GM21529 (cell line): ENCODE data around the gene WDR43.

ENCODE experiments used
- ATAC-seq: cut with Tn5 transposase; IDR thresholded peaks from one replicate; pipeline ENCODE4 v1.9.1; 2021; ENCODE audit not compliant: unreplicated experiment

The WDR43 gene

DNA sequence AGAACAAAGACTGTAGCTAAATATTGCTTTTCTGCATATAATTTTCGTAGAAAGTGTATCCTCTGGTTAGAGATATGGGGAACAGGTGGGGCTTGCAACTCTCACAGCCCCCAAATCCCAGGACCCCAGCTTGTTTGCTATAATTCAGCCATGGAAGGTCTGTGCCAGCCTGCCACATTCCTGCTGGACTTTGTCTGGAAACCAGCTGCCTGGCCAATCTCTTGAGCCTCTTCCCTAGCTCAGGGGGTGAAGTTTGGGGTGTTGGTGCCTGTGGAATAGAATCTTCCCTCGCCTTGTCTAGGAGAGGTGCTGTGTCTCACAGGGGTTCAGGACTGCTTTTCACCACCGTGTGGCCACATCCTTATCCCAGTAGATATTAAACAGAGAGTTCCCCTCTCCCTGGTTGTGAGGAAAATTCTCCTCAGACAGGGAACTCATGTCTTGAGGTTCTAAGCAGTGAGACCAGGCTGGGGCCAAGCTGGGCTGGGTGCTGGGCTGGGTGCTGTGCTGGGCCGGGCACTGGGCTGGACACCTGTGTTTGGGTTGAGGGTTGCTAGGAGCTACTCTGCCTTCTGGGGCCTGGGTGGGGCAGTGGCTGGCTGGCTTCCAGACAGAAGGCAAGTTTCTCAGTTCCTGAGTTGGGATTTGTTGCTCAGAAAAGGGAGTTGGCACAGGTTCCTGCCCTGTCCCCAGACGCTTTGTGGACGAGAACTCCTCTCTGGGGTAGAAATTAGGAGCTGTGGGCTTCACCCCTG is 98.9 kb downstream of the WDR43 start:
- no peak for ATAC-seq

DNA sequence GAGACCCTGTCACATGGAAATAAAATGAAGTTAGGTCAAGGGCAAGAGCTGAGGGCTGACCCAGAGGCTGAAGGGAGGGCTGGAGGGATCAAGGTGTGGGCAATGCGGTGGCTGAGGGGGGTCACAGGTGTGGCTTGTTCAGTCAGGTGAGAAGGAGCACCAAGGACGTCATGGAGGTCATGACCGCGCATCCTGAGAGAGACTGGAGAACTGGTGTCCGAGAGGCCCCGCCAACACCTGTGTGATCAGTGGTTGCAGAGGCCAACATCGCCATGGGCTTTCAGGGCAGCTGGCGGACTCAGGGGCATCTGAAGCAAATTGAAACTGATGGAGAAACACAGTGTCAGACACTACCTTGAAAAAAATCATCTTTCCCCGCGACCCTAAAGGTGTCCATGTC is 99.6 kb downstream of the WDR43 start:
- no peak for ATAC-seq

- ATAC-seq: no peak
Observed at GRCh38 chr2:28994679-28995078, 100.2 kb downstream of the WDR43 start.

DNA sequence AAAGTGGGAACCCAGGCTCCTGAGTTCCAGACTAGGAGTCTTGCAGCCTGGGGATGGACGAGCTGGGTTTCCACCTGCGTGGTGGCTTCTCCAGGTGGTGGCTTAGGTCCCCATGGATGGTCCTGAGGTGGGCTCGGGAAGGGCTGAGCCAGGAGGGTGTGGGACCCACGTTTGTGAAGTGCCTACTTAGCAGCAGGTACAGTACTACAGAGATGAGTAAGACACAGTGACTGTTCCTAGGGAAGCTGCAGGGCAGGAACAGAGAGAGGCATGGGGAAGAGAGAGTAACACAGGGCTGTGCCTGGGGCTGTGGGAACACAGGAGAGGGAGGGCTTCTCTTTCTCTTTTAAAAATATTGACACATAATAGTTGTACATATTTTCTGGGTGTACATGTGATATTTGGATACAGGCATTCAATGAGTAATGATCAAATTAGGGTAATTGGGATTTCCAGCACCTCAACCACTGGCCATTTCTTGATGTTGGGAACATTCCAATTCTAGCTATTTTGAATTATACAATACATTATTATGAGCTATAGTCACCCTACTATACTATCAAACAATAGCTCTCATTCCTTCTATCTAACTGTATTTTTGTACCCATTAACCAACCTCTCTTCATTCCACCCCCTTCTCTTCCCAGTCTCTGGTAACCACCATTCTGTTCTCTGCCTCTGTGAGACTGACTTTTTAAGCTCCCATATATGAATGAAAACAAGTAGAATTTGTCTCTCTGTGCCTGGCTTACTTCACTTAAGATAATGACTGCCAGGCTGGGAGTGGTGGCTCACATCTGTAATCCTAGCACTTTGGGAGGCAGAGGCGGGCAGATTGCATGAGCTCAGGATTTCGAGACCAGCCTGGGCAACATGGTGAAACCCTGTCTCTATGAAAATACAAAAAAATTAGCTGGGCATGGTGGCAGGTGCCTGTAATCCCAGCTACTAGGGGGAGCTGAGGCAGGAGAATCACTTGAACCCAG is 101.6 kb downstream of the WDR43 start:
- ATAC-seq: no peak

- no peak for ATAC-seq
Observed at GRCh38 chr2:28997237-28997846, 102.9 kb downstream of the WDR43 start.
